Gastroesophageal sphincter (tissue), 4 donors: Measurements from ENCODE around the gene CFAP99. TPM values are rescaled to one million over a fixed set of nuclear protein-coding genes. Genes with fewer than 3 reads are reported as not detected.

Experiments used
- ATAC-seq: fragments of 150-250 bp; one replicate; pipeline ENCODE4 v1.9.1; 2016; ENCODE audit warnings: mild to moderate bottlenecking, moderate library complexity
- H3K27ac ChIP-seq, 4 donors: fragments of 200-600 bp; sonication (generic) in 3 of 4; 1 replicate in 3 of 4; 2 replicates in 1 of 4; pipeline ENCODE4 v1.5.1; 2016 to 2019
- H3K27me3 ChIP-seq: fragments of 200-600 bp; sonication (generic); one replicate; pipeline ENCODE4 v1.5.1; 2019
- H3K36me3 ChIP-seq, 2 donors: fragments of 200-600 bp; sonication (generic); one replicate each; pipeline ENCODE4 v1.5.1; 2019; ENCODE audit warnings: control low read depth in 1 of 2
- H3K4me1 ChIP-seq, 3 donors: fragments of 200-600 bp; sonication (generic); 1 replicate in 2 of 3; 2 replicates in 1 of 3; pipeline ENCODE4 v1.5.1; 2016 to 2019; ENCODE audit warnings: control low read depth in 2 of 3
- H3K4me3 ChIP-seq, 2 donors: fragments of 200-600 bp; sonication (generic); one replicate each; pipeline ENCODE4 v1.5.1; 2019; ENCODE audit warnings: mild to moderate bottlenecking in 1 of 2, moderate library complexity in 1 of 2
- H3K9me3 ChIP-seq, 3 donors: fragments of 200-600 bp; sonication (generic); one replicate each; pipeline ENCODE4 v1.5.1; 2017 to 2019; ENCODE audit warnings: control low read depth in 2 of 3
- CTCF ChIP-seq, 4 experiments: fragments of 200-600 bp in 2 of 4; fragments of 450-650 bp in 2 of 4; sonication (generic) in 1 of 4; IDR thresholded peaks; one replicate each; pipeline ENCODE4 v1.5.1; 2017 to 2019; ENCODE audit warnings: antibody characterized with exemption in 4 of 4, mild to moderate bottlenecking in 2 of 4, moderate library complexity in 2 of 4
- EP300 ChIP-seq: sonication (generic); formaldehyde crosslinking; IDR thresholded peaks from one replicate; pipeline ENCODE4 v1.6.1; 2017; ENCODE audit warnings: antibody characterized with exemption, mild to moderate bottlenecking
- POLR2A ChIP-seq, 2 donors: fragments of 450-650 bp; IDR thresholded peaks; one replicate each; pipeline ENCODE4 v1.6.1; 2017; ENCODE audit warnings: antibody characterized with exemption in 2 of 2, mild to moderate bottlenecking in 2 of 2, moderate library complexity in 1 of 2
- POLR2AphosphoS5 ChIP-seq: sonication (generic); formaldehyde crosslinking; IDR thresholded peaks from one replicate; pipeline ENCODE4 v1.6.1; 2017; ENCODE audit warnings: antibody characterized with exemption
- WGBS, 2 donors: methylation state at CpG; one replicate each; pipeline ENCODE4 v1.1.5; 2018; ENCODE audit warnings: low coverage in 1 of 2; 5-methylcytosine and 5-hydroxymethylcytosine counted together
- total RNA-seq, 4 donors: library from RNA; depleted of rRNA; stranded (reverse); fragments of >200 nt; gene quantifications; one replicate each; pipeline ENCODE4 v1.1.0, GENCODE V29; 2016

CFAP99 gene
- total RNA-seq, 4 donors from 2014 or later = not detected

- Histone ChIP-seq H3K9me3 (no peaks in the 10 kb centered on the region), H3K27me3 (no peaks in the 10 kb centered on the region), H3K4me3 (no peak overlapping the region), H3K27ac (no peak overlapping the region), H3K4me1 (peaks cover 3 to 19% (median 14%) of the 10 kb centered on the region in 3 donors), H3K36me3 (no peaks in the 10 kb centered on the region)
- WGBS, 2 donors = 80 to 100% methylated on average over 4 of the region's 28 CpGs
- TF ChIP-seq POLR2A (IDR thresholded peaks at IDR 0.05) (no peak), CTCF (IDR thresholded peaks at IDR 0.05) (no peak), POLR2AphosphoS5 (no peak), EP300 (no peak)
- no peak for ATAC-seq
Measured at GRCh38 chr4:2399631-2400190, 19.0 kb upstream of the CFAP99 start.

- Histone ChIP-seq H3K27me3 (no peaks in the 10 kb centered on the region), H3K4me1 (peaks cover 3 to 19% (median 14%) of the 10 kb centered on the region in 3 donors), H3K9me3 (no peaks in the 10 kb centered on the region), H3K27ac (no peak overlapping the region), H3K36me3 (no peaks in the 10 kb centered on the region), H3K4me3 (no peak overlapping the region)
- TF ChIP-seq EP300 (no peak), POLR2AphosphoS5 (no peak), POLR2A (IDR thresholded peaks at IDR 0.05) (no peak), CTCF (IDR thresholded peaks at IDR 0.05) (no peak)
- ATAC-seq = no peak
- 74 to 100% methylated on average over 1 to 3 of the region's 15 CpGs for WGBS, 2 donors
Measured at GRCh38 chr4:2400841-2401609, 17.7 kb upstream of the CFAP99 start.

- Histone ChIP-seq H3K27me3 (no peaks in the 10 kb centered on the region), H3K9me3 (no peaks in the 10 kb centered on the region), H3K27ac (no peak overlapping the region), H3K4me3 (peak overlapping the region in 1 of 2 donors; percentile 44), H3K4me1 (peaks cover 3 to 19% (median 14%) of the 10 kb centered on the region in 3 donors), H3K36me3 (no peaks in the 10 kb centered on the region)
- TF ChIP-seq POLR2A (IDR thresholded peaks at IDR 0.05) = no peak
- no peak for TF ChIP-seq EP300
- no peak for TF ChIP-seq CTCF (IDR thresholded peaks at IDR 0.05)
- TF ChIP-seq POLR2AphosphoS5 = no peak
- 50% methylated on average over 2 of the region's 15 CpGs; no CpG with 5 or more reads in 1 of the 2 donors for WGBS, 2 donors
- no peak for ATAC-seq
Measured at GRCh38 chr4:2401610-2401983, 17.2 kb upstream of the CFAP99 start.

- peak; percentile 85 for ATAC-seq
- TF ChIP-seq POLR2A (IDR thresholded peaks at IDR 0.05) (no peak), EP300 (no peak), CTCF (IDR thresholded peaks at IDR 0.05) (no peak), POLR2AphosphoS5 (no peak)
Measured at GRCh38 chr4:2402048-2402842, 16.5 kb upstream of the CFAP99 start.

More at GRCh38 chr4:2402048-2402842, 16.5 kb upstream of the CFAP99 start:
- H3K27me3 ChIP-seq = no peaks in the 10 kb centered on the region
- H3K27ac ChIP-seq = no peak overlapping the region
- no peaks in the 10 kb centered on the region for H3K9me3 ChIP-seq
- peaks cover 3 to 19% (median 14%) of the 10 kb centered on the region in 3 donors for H3K4me1 ChIP-seq
- H3K36me3 ChIP-seq = no peaks in the 10 kb centered on the region
- peak overlapping the region in 1 of 2 donors; percentile 44 for H3K4me3 ChIP-seq
- WGBS, 2 donors = 0 to 7% methylated on average over 11 of the region's 27 CpGs
